H7 (cell line): ENCODE measurements around the gene AKAP9. TPM values are rescaled to one million over a fixed set of nuclear protein-coding genes. Genes with fewer than 3 reads are reported as not detected.
"Not testable (repeated sequence)": the region's sequence is repeated elsewhere in the genome, so short reads cannot be mapped to it uniquely, and the experiment has no call there.

Experiments
- DNase-seq: peaks from one replicate; pipeline ENCODE4 v3.0.0; 2012
- H3K27me3 ChIP-seq: 2 replicates; pipeline ENCODE4 v1.6.0; 2011; ENCODE audit warnings: mild to moderate bottlenecking, low read length; ENCODE audit not compliant: control insufficient read depth, insufficient read depth
- H3K36me3 ChIP-seq: replicated peaks from 2 replicates; pipeline ENCODE4 v1.5.1; 2011; ENCODE audit warnings: low read length; ENCODE audit not compliant: control insufficient read depth, insufficient read depth
- H3K4me3 ChIP-seq: 2 replicates; pipeline ENCODE4 v1.5.1; 2011; ENCODE audit warnings: low read depth, mild to moderate bottlenecking, control low read depth, low read length, moderate library complexity; ENCODE audit not compliant: insufficient read depth
- total RNA-seq: library from RNA; depleted of rRNA; stranded (reverse); fragments of >200 nt; shearing (Covaris generic); gene quantifications from 2 replicates; pipeline ENCODE4 v1.2.3, GENCODE V29; 2014

The AKAP9 gene
- total RNA-seq, 1 experiment from 2014 or later: 9.5 TPM

DNA sequence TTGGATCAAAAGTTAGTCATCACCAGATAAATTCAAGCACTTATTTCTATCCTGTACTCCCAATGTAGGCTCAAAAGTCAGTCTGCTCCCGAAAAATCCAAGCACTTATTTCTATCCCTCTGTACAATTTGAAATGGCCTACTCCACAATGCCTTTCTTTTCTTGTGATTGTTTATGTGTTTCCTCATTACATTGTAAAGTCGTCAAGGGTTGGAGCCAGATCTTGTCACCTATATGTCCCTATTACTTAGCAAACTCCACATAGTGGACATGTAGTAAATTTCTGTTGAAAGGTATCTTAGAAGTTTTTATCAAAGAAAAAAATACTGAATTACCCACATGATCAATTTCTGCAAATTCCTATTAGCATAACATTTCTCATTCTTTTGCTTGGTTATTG is 111.5 kb downstream of the AKAP9 start:
- H3K36me3 ChIP-seq: peaks cover 2% of the 10 kb centered on the region; the same call in 1 of the 2 replicates
- DNase-seq: no peak

GRCh38 chr7:92052684-92053083 is 112.0 kb downstream of the AKAP9 start:
- H3K36me3 ChIP-seq: peaks cover 2% of the 10 kb centered on the region; the same call in 1 of the 2 replicates
- H3K4me3 ChIP-seq: no peak overlapping the region
- H3K27me3 ChIP-seq: no peaks in the 10 kb centered on the region
- DNase-seq: no peak

More for the DNA sequence above, 111.5 kb downstream of the AKAP9 start:
- H3K4me3 ChIP-seq: no peak overlapping the region
- no peaks in the 10 kb centered on the region for H3K27me3 ChIP-seq

- no peak for DNase-seq
- Histone ChIP-seq H3K4me3 (no peak overlapping the region), H3K36me3 (peaks cover 2% of the 10 kb centered on the region; the same call in 1 of the 2 replicates), H3K27me3 (no peaks in the 10 kb centered on the region)
Observed at GRCh38 chr7:92053312-92053711, 112.7 kb downstream of the AKAP9 start.

DNA sequence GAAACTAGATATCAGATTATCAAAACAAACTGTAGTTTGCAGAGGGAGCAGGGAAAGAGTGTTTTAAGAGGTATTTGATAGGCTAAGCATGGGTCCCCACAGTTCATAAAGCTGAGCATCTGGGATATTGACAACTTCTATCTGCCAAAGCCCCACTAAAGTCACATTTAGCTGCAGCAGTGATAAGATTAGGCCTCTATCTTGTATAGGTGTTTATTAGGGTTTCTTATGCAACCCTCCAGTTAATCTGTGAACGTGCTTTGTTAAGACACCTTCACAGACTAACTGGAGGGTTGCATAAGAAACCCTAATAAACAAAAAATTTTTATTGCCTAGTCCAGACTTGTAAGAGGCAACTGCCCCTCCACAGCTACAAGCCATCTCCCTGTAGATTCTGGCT is 115.6 kb downstream of the AKAP9 start:
- H3K4me3 ChIP-seq: no peak overlapping the region
- DNase-seq: no peak
- no peaks in the 10 kb centered on the region for H3K27me3 ChIP-seq
- H3K36me3 ChIP-seq: peaks cover 2% of the 10 kb centered on the region; the same call in 1 of the 2 replicates

- Histone ChIP-seq H3K36me3 (peaks cover 2% of the 10 kb centered on the region; the same call in 1 of the 2 replicates), H3K27me3 (no peaks in the 10 kb centered on the region), H3K4me3 (no peak overlapping the region)
- peak; percentile 14 for DNase-seq
Observed at GRCh38 chr7:92057375-92057774, 116.7 kb downstream of the AKAP9 start.

DNA sequence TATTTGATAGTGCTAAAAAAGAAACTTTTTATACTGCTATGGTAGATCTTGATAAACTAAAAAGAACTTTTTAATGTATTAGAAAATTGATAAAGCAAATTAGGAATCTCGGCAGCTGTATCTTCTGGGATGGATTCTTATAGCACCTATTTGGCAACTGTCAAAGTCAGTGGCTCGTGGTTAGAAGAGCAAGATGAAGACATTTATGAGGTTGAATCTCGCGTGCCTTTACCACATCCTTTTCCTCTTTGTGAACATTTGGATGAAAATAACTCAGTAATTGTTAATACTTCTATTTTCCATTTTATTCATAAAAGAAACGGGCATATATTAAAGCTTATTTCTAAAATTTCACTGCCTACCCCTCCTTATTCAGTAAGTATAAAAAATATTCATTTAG is 117.4 kb downstream of the AKAP9 start:
- H3K27me3 ChIP-seq: no peaks in the 10 kb centered on the region

DNA sequence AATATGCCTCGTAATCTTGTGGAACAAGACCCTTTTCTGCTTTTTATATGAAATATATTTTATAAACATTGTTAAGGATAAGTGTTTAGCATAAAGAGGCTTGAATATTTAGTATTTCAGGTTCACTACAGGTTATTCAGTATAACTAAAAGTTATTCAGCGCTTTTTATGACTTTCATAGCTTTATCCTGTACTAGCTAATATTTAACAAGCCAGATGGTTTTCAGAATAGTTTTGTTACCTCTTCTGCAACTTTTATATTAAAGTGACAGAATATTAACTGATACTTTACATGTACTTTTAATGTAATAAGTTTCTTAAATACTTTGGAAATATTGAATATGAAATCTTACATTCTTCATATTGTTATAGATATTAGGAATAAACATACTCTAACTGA is 118.2 kb downstream of the AKAP9 start:
- no peaks in the 10 kb centered on the region for H3K27me3 ChIP-seq
- H3K36me3 ChIP-seq: no peaks in the 10 kb centered on the region
- H3K4me3 ChIP-seq: no peak overlapping the region
- DNase-seq: no peak

More for the DNA sequence above, 117.4 kb downstream of the AKAP9 start:
- DNase-seq: no peak
- H3K4me3 ChIP-seq: no peak overlapping the region
- no peaks in the 10 kb centered on the region for H3K36me3 ChIP-seq

GRCh38 chr7:92061154-92061553 is 120.5 kb downstream of the AKAP9 start:
- Histone ChIP-seq H3K27me3 (no peaks in the 10 kb centered on the region), H3K36me3 (no peaks in the 10 kb centered on the region), H3K4me3 (no peak overlapping the region)
- DNase-seq: no peak

GRCh38 chr7:92064438-92065029 is 123.9 kb downstream of the AKAP9 start:
- H3K4me3 ChIP-seq: no peak overlapping the region
- no peaks in the 10 kb centered on the region for H3K27me3 ChIP-seq

DNA sequence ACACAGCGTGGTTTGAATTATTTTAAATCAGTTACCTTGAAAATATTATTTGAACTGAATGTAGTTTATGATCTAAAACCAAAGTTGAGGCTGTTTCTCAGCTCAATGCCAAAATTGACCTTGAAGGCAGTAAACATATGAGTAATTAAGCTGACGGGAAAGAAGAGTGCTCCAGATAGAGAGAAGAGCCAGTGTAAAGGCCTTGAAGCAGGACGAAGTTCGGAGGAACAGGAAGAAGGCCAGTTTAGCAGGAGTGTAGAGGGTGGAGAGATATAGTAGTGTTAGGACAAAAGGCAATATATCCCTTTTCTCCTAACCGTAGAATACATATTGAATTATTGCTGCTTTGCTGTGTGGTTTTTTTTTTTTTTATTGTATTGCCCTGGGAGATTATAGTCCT is 130.4 kb downstream of the AKAP9 start:
- Histone ChIP-seq H3K4me3 (no peak overlapping the region), H3K36me3 (no peaks in the 10 kb centered on the region), H3K27me3 (no peaks in the 10 kb centered on the region)
- DNase-seq: no peak

More at GRCh38 chr7:92064438-92065029, 123.9 kb downstream of the AKAP9 start:
- DNase-seq: no peak
- H3K36me3 ChIP-seq: no peaks in the 10 kb centered on the region

GRCh38 chr7:92072121-92072520 is 131.5 kb downstream of the AKAP9 start:
- Histone ChIP-seq H3K4me3 (no peak overlapping the region), H3K27me3 (no peaks in the 10 kb centered on the region), H3K36me3 (no peaks in the 10 kb centered on the region)
- no peak for DNase-seq

DNA sequence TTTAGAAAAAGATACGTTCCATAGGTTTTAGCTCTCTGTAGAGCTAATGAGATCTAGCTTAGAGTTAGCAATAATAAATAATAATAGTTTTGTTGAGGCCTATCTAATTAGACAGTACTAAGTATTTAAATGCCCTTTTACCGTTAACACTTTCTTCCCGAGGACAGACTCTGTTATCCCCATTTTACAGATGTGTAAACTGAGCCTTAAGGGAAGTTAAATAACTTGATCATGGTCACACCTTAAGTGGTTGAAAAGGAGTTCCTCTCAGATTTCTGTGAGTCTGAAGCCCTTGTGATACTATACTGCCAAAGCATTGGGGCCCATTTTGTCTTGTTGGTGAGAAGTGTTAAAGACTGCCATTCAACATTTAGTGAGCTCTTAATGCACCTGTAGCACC is 132.0 kb downstream of the AKAP9 start:
- H3K27me3 ChIP-seq: no peaks in the 10 kb centered on the region
- DNase-seq: no peak
- no peaks in the 10 kb centered on the region for H3K36me3 ChIP-seq
- no peak overlapping the region for H3K4me3 ChIP-seq

DNA sequence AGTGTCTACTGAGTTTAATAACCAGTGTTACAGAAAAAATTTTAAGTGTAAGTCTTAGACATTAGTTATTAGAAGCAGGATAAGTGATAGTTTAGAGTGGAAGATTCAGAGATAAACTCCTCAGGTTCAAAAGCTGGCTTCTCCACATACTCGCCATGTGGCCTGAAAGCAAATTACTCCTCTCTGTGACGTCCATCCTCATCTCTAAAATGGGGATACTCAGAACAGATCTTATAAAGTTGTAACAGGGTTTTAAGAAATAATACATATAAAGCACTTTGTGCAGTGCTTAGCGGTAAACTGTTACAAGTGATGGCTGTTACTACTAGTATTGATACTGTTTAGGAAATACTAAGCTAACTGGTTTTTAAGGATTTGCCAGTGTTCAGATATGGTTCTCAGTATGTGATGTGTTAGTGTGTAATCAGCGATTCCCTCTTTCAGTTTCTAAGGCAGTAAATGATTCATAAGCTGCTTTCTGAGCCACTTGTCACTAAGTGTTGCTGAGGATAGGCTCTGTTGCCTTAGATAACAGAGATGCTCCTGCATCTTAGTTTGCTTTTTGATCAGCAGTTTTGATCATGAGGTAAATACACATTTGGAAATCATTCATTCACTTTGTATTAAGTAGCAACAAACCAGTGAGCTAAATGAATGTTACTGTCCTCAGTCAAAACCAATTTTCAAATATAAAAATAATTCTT is 134.9 kb downstream of the AKAP9 start:
- no peaks in the 10 kb centered on the region for H3K36me3 ChIP-seq
- no peak for DNase-seq
- no peak overlapping the region for H3K4me3 ChIP-seq
- H3K27me3 ChIP-seq: no peaks in the 10 kb centered on the region

GRCh38 chr7:92076509-92076908 is 135.8 kb downstream of the AKAP9 start:
- no peak for DNase-seq
- H3K36me3 ChIP-seq: no peaks in the 10 kb centered on the region
- no peak overlapping the region for H3K4me3 ChIP-seq
- H3K27me3 ChIP-seq: no peaks in the 10 kb centered on the region

DNA sequence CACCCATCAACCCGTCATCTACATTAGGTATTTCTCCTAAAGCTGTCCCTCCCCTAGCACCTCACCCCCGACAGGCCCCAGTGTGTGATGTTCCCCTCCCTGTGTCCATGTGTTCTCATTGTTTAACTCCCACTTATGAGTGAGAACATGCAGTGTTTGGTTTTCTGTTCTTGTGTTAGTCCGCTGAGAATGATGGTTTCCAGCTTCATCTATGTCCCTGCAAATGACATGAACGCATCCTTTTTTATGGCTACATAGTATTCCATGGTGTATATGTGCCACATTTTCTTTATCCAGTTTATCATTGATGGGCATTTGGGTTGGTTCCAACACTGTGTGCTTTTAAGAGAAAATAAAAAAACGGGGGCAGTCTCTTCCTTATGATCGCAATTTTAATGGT is 143.3 kb downstream of the AKAP9 start:
- not testable (repeated sequence) for H3K36me3 ChIP-seq, DNase-seq

More for the DNA sequence above, 143.3 kb downstream of the AKAP9 start:
- not testable (repeated sequence) for H3K4me3 ChIP-seq, H3K27me3 ChIP-seq
